HG02840 (cell line): Measurements from ENCODE around the gene PLAC8L1.

Source experiments
- ATAC-seq: cut with Tn5 transposase; IDR thresholded peaks from one replicate; pipeline ENCODE4 v1.9.1; 2021; ENCODE audit warnings: mild to moderate bottlenecking, moderate library complexity, moderate number of reproducible peaks; ENCODE audit not compliant: unreplicated experiment, low FRiP score

Gene PLAC8L1

DNA sequence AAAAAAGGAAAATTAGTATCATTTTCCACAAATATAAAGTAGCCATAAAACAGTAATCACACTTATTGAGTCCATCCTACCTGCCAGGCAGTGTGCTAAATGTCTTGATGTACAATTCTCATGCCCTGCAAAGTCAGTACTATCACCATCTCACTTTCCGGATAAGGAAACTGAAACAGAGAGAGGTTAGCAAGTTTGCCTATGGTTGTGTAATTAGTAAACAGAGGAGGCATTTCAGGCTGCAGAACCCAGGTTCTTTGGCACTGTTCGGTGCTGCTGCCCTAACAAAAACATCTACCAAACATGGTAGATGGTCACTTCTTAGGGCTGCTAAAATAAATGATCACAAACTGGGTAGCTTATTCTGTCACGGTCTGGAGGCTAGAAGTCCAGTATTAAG, 22.6 kb downstream of the PLAC8L1 start:
- ATAC-seq: peak; percentile 90

DNA sequence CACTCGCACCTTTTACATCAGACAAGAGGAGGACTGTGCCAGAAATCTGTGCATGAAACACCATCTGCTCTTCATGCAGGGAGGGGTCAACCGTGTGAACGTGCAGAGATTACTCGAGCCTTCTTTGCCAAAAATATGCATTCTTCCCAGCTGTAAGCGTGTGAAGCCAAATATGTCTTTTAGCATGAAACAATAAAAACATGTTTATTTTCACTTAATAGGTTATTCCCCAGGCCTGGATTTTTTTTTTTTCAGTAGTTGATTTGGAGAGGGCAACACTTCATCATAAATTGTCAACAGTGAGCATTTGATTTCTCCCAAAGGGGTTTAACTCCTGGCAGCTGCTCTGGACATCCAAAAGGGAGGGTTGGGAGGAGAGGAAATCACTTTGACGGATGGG, 23.8 kb downstream of the PLAC8L1 start:
- ATAC-seq: no peak

DNA sequence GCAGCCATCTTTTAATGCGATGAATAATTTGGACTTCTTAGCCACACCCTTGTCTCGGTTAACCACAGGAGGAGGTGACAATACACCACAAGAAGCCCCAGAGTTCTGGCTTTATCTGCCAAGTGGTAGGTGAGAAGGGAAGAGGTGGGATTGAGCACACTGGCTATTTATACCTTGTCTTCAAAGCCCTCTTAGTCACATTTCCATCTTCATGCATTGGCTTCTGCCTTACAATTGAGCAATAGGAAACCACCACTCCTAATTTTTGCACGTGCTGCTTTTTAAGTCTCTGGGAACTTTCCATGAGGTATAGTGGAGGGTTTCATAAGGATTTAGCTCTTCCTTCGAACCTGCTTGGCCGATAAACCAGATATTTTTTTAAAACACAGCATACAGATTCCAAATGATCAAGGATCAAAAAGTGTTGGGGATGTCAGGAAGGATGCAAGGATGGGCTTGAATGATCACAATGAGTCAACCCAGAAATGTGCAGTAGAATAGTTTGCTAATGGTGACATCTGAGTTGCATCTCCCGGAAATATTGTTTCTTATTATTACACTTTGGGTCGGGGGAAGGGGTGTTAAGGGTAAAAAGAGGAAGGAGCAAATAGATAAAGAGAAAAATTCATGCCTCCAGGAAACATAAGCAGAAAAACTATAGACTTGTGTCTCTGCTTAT, 25.5 kb downstream of the PLAC8L1 start:
- ATAC-seq: no peak

DNA sequence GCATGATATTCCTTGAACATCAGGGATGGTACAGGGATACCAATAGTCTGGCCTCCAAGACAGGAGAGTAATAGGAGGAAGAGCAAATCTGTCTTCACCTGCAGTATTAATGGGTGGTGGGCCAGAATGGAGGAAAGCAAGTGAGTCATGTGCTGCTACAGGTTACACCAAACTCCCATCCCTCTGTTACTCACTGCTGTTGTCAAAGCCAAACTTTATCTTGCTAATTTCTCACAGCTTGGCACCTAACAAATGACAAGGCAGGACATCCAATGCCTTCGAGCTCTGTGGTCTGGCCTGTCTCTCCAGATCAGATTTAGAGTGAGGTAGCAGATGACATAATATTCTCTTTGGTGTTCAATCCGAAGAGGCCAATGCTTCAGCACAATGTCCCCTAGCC, 26.8 kb downstream of the PLAC8L1 start:
- no peak for ATAC-seq

DNA sequence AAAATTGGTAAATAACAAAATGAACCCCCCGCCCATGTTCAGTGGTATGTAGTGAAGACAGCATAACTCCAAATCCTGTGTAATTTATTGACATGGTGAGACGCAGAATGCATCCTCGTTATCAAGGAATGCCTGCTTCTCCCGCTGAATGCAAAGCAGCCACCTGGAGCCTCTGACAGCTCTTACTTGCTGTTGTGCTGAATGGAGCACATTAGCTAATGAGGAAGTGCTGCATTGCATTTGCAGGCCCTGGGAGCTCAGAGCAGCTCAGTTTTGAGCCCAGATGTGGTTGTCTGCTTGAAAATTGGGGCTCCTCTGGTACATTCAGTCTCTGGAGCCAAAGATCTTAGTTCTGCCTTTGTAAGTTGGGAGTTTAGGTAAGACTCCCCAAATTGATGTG, 28.9 kb downstream of the PLAC8L1 start:
- no peak for ATAC-seq

DNA sequence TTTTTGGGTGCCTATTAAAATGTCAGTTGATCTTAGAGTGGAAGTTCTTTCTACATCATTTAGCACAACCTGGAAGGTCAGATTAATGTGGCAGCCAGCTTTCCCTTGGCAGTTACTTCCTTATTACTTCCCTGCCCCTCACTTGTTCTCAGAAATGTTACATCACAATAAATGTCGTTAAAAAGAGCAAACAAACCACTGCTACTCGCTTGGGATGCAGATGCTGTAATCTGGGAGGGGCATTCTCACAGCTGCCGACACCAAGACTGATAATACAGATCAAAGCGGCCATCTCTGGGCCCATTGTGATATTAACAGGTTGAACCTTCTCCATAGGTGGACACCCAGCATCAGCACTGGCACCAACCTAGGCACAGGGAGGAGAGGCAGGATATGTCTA, 29.3 kb downstream of the PLAC8L1 start:
- ATAC-seq: no peak

DNA sequence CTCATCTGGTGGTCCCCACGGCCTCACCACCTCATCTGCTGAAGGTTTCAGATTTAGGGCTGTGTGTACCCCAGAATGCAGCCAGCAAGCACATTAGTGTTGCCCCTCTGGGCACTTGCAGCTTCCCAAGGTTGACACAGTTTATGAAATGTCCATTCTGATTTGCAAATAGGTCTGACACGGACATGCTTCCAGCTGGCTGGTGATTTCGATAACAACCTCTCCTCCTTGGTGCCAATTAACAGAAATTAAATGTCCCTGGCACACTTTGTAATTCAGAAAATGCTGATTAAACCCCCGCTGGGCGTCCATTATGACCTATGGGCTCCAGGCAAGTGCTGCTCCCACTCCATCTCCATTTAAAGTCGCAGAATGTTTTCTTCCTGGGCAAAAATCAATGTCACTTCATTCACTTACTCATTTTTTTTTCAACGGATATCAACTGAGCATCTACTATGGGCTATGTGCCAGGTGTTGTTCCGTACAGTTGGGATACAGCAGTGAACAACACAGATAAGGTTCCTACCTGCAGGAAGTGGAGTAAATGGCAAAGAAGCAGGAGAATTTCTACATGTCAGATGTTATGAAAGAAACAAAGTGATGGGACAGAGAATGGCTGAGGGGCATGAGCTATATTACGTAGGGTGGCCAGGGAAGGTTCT, 32.0 kb downstream of the PLAC8L1 start:
- no peak for ATAC-seq

DNA sequence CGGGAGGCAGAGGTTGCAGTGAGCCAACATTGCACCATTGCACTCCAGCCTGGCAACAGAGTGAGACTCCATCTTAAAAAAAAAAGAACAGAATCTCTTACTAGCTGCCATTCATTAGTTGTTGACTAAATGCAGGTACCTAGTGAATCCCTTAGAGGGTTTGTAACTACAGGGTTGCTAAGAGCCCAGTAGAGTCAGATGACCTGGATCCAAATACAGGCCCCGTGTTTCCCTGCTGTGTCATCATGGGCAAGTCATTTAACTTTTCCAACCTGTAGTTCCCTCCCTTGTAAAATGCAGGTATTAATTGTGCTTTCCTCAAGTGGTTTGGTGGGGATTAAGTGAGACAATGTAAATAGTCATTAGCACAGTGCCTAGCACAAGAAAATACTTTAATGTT, 32.8 kb downstream of the PLAC8L1 start:
- no peak for ATAC-seq

DNA sequence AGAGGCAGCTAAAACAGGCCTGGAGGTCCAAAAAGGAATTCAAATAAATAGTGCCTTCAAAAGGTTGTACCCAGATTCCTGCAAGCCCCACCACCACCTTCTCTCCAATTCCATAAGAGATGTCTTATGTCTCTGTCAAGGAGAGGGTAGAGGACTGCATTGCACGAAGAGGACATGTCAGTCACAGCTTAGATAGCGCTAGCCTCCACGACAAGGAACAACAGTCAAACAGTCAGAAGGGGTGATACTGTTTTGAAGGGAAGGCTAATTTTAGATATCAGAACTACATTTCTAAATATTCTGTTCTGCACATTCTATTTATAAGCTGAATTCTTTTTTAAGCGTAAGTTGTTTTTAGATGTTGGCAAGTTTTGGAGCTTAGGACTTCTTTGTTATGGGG, 34.2 kb downstream of the PLAC8L1 start:
- ATAC-seq: no peak

DNA sequence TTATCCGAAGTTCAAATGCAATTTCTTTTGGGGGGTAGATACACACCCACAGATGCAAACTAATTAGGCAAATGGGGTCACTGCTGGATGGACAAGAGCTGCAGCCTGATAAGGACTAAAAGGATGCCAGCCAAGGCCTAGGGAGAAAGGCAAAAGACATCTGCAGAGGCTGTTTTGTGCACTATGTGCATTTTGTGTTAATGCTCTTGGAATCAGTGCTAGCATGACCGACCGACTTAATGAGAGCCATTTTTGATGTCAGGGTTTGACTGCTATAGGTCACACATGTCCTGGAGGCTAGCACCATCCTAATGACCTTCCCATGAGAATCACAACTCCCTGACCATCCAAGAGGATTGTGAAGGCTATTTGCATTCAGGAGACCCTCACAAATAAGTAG, 34.6 kb downstream of the PLAC8L1 start:
- no peak for ATAC-seq

DNA sequence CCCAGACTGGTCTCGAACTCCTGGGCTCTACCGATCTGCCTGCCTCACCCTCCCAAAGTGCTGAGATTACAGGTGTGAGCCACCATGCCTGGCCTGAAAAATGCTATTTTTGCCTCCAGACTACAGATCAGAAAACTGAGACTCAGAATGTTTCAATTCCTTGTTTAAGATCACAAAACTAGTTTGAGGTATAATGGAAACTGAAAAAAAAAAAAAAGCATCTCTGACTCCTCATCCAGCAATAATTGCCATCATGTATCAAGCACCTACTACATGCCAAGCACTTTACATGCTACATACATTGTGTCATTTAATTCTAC, 35.6 kb downstream of the PLAC8L1 start:
- peak; percentile 21 for ATAC-seq

DNA sequence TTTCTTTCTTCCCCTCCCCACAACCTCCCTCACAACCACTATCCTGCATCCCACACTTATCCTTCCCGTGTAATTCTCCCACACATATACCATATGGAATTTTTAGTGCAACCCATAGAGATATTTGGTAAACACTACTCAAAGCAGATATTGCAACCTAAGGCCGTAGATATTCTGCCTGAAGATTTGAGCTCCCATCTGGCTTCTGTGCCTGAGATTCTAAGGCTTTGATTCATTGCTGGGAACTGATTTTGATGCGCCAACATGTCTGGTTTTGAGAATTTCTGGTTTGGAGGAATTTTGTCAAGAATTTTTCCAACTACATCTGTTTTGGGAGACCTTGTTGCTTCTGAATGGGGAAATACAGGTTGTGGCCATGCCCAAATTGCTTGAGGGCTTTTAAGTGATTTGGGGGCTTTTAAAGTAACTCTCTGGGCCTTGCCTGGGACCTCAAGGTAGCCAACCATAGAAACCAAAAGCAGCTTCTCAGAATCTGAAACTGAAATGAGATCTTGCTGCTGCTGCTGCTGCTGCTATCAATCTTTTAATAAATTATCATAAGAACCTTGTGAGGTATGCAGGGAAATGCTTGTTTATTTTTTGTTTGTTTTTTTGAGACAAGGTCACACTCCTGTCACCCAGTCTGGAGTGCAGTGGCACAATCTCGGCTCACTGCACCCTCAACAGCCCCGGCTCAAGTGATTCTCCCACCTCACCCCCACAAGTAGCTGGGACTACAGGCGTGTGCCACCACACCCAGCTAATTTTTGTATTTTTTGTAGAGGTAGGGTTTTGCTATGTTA, 36.2 kb downstream of the PLAC8L1 start:
- ATAC-seq: peak; percentile 69

DNA sequence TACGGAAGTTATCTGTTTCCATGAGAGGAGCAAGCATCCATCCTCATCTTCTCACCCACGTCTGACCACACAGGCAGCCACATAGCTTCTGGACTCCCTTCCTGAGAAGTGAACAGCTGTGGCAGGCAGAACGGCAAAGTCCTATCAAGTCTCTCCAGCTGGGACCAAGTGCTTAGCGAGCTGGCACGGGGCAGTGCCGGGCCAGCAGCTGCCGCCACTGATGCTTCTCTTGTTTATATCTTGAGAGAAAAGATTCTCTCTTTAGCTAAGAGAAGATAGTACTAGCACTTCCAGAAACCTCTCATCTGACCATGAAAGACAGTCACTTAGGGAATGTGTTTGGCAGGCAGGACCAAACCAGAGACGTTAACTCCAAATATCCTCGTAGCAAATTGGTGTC, 37.2 kb downstream of the PLAC8L1 start:
- ATAC-seq: no peak

DNA sequence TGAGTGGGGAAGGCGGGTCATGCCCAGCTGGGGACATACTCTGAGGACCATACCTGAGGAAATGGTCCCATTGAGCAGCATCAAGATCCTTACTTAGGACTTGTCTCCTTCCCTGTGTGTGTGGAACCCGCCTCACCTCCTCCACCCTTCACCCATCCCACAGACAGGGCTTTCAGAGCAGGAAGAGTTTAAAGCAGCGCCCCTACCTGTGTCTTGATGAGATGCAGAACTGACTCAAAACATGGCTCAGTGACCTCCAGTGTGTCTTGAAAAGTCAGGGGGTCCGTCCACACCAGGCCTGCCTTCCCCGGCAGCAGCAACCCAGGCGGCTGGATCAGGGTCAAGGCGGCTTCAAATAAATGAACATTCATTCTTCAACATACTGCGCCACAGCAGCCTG, 38.4 kb downstream of the PLAC8L1 start:
- ATAC-seq: no peak

DNA sequence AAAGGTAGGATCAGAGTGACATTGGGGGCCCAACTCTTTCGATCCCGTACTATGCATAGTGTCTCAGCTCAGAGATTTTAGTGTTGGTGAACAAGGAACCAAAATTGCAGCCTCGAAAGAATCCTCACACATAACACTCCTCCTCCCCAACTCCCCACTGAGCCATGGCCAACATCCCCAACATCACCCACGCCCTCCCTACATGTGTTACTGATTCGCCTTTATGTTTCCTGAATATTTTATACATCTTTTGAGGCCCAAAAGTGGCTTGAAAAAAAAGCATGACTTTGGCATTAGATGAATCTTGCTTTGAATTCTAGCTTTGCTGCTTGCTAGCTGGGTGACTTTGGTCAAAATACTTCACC, 45.2 kb downstream of the PLAC8L1 start:
- ATAC-seq: no peak

DNA sequence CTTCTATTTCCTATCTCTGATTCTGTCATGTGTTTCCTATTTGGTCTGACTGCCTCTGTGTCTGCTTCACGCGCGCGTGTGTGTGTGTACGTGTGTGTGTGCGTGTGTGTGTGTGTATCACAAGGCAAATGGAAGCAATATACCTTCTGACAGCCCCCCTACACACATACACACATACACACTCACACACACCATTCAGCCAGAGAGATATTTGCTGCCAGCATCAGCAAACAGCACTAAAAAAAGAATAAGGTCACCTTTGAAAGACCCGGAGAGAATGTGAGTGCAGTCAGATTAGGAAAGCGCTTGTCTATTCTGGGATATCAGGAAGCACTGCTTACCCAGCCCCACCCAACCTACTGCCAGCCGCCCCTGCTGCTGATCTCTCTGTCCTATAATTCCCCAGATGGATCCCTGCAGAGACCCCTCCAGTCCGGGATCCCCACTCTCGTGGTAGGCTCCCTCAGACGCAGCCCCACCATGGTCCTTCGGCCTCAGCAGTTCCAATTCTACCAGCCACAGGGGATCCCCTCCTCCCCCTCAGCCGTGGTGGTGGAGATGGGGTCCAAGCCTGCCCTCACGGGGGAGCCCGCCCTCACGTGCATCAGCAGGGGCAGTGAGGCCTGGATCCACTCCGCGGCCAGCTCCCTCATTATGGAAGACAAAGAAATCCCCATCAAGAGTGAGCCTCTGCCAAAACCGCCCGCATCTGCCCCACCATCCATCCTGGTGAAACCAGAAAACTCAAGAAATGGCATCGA, 45.7 kb downstream of the PLAC8L1 start:
- no peak for ATAC-seq

DNA sequence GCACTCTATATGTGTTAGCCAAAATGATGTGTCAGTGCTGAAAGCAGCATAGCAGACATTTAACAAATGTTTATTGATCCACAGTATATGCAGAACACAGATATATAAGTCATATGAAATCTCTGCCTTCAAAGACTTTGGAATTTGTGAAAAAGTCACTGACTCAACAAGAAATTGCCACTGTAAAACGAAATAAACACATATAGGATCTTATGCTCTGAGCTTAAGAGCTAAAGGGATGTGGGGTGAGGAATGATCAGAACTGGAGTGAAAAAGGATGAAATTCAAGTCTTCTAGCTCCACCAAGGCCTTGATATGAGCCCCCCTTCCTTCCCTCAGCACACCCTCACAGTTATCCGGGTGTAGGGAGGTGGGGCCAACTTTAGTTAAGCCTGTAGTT, 49.9 kb downstream of the PLAC8L1 start:
- no peak for ATAC-seq

DNA sequence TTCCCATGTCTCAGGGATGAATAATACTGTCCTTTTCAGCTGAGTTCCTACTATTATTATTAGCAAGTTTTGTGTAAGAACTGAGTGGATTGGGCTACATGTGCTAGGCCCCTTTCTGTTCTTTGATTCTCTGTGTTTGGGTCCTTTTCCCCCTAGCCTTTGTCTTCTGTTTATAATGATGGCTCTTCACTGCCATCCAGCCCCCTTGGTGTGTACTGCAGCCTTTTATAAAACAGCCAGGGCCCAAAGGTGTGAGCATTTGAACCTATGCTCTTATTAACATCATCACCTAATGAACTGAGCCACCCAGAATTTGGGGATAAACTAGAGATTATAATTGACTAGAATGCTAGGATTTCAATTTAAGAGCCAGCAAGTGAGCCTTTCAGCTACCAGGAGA, 52.6 kb downstream of the PLAC8L1 start:
- no peak for ATAC-seq

DNA sequence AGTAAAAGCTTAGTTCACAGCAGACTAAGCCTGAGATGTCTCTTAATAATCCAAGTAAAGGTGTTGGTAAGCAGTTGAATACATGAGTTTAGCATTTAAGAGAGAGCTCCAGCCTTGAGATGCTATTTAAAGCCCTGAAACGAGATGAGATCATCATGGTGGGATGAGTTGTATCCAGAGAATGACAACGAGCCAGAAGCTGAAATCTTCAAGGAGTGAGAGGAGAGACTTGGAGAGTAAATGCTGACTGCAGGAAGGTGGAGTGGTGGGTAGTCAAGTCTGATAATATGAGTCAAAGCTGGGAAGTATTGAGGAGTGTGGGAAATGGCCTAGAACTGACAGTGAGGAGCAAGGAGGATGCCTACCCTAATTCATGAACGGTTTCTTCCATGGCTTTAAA, 53.7 kb downstream of the PLAC8L1 start:
- no peak for ATAC-seq

DNA sequence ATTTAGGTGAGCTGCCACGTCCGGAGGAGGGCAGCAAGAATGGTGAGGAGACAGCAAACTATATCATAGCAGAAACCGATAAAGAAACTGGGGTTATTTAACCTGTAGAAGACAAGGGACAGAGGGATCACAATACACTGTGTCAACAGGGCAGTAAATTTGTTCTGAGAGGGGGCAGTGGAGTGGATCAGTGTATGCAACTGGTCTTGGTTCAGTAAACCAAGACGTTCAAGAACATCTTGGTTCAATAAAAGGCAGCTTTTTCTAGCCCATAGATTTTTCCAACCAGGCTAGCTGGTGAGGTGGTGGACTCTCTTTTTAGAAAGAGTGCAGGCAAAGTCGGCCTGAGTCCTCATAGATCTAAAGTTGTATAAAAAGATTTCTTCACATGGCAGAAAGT, 55.3 kb downstream of the PLAC8L1 start:
- ATAC-seq: no peak

DNA sequence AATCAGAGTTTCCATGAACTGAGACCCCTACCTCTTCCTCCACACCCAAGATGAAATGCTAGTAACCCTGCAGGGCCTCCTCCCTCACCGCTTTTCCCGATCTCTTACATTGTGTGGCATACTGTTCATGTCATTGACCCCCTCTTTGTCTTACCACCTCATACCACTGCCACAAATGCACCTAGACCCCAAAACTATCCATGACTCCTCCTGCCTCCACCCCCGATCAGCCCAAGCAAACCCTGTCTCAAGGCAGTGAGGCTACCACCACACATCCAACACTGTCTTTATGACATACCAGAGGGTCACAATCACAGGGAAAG, 55.7 kb downstream of the PLAC8L1 start:
- no peak for ATAC-seq
